NCI-H446 treated with DMSO at 0.1 percent for 48 hours (cell line): ENCODE measurements around the gene SMYD2.

Experiments
- DNase-seq: peaks from one replicate; lab custom pipeline; 2025; lab: John Stamatoyannopoulos, UW

Gene SMYD2

DNA sequence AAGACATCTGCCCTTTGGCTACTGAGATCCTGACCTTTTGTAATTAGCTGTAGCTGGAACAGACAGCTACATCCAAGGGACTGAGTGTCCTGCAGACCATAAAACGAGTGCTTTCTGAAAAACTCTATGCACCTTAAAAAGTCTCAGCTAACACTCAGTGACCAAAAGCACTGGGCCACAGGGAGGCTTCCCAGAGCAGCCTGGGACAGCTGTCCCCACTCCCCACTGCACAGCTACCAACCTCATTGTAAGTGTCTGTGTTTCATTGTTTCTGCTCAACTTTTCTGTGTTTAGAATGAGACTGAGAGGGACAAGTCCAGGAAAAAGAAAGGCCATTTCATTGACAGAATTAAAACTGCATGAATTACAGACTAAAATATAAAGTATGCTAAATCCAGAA is 80.7 kb downstream of the SMYD2 start:
- DNase-seq: no peak

GRCh38 chr1:214362188-214362882 is 81.4 kb downstream of the SMYD2 start:
- DNase-seq: no peak

DNA sequence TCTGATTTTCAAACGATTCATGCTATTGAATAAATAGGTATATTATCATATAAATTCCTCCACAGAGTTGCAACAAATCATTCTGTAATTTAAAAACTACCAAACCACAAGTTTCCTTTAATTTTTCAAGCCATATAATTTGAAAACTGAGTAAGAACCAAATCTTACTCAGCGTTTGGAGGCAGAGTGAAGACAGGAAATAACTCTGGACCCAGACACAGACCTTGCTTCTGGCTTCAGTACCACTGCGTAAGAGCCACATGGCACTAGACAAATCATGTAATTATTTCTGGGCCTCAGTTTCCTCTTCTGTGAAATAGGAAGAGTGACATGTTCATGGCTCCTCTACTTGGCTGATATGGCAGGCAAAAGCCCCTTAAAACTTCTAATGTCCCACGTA is 82.4 kb downstream of the SMYD2 start:
- no peak for DNase-seq

- DNase-seq: peak; percentile 78
Measured at GRCh38 chr1:214364386-214364785, 83.4 kb downstream of the SMYD2 start.

DNA sequence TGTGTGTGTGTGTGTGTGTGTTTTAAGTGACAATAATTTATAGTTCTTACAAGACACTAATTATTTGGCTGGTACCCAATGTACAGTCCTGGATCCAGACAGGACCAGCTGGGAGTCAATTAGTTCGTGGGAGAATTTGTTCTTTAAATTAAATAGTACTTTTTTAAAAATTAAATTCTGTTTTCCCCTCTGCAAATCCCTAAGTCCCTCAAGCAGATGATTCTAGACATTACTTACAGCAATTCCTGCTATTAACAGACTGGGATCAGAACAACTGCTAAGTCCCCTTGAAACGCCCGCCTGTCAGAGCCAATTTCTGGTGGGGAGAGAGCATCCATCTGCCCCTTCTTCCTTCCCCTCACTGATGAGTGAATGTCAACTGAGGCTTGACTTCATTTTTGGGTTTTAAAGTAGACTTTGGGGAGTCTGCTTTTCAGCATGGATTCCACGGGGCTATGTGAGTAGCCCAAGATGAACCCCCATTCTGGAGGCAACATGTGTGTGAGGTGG is 83.9 kb downstream of the SMYD2 start:
- peak; percentile 82 for DNase-seq

- DNase-seq: no peak
Measured at GRCh38 chr1:214367841-214368240, 86.9 kb downstream of the SMYD2 start.

DNA sequence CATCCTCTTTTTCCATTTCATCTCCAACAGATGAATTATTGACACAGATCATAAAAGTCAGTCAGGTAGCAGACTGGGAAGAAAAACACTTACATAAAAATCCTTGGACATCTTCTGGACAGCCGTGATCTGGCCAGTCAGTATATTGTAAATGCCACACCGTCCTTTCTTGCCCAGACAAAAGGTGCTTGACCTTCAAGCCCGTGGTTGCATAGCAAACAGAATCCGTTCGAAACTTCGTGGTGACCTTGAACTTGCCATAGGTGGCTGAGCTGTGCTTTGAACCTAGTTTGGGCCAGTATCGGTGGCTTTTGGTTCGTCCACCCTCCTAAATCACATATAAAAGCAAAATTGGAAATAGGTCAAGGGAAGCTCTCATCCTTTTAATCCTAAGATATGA is 88.4 kb downstream of the SMYD2 start:
- no peak for DNase-seq

DNA sequence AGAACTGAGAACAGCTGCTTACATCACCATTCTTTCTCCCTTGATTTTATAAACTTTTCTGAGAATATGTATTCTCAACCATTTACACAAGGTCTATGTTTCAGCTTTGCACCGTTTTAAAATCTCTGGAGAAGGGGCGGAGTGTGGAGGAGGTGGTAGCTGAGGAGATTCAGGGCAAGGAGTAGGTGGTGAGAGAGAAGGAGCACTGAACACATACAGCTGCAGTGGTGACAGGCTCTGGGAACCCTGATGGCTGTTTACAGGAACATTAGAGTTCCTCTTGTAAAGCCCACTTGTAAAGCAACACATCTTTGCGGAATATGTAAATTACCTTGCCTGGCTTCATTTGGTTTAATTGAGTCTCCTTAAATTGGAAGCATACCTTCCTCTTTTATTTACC is 89.7 kb downstream of the SMYD2 start:
- no peak for DNase-seq

GRCh38 chr1:214372092-214372491 is 91.1 kb downstream of the SMYD2 start:
- DNase-seq: no peak

DNA sequence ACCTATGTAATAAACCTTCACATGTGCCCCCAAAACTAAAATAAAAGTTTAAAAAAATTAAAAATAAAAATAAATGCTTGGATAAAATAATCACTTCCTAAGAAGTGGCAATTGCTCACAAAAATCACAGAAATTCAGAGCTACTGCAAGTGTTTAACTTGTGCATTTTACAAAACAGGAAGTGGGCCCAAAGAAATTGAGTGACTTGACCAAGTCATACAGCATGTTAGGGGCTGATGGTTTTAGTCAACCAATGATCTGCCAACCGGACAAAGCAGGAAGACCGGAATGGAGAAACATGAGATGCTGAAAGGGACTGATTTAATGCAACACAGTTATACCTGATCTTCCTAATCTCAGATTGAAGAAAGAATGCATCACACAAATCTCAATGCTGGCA is 96.5 kb downstream of the SMYD2 start:
- DNase-seq: no peak

DNA sequence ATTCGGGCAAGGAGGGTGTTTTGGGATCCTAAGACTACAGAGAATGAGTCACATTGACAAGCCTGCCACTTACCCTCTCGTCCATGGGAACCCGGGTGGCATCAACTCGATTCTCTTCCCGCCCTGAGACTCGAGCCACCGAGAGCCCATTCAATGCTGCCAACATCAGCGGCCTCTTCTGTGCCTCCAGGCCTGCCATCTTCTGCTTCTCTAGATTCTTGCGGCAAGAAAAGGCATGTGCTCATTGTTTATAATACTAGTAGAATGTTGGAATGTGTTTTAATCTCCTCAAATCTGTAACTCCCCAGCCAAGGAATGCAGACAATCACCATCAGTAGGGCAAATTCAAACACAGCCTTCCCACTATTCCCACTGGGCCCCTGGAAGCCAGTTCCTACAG is 96.9 kb downstream of the SMYD2 start:
- DNase-seq: no peak

GRCh38 chr1:214378492-214378891 is 97.5 kb downstream of the SMYD2 start:
- DNase-seq: no peak

DNA sequence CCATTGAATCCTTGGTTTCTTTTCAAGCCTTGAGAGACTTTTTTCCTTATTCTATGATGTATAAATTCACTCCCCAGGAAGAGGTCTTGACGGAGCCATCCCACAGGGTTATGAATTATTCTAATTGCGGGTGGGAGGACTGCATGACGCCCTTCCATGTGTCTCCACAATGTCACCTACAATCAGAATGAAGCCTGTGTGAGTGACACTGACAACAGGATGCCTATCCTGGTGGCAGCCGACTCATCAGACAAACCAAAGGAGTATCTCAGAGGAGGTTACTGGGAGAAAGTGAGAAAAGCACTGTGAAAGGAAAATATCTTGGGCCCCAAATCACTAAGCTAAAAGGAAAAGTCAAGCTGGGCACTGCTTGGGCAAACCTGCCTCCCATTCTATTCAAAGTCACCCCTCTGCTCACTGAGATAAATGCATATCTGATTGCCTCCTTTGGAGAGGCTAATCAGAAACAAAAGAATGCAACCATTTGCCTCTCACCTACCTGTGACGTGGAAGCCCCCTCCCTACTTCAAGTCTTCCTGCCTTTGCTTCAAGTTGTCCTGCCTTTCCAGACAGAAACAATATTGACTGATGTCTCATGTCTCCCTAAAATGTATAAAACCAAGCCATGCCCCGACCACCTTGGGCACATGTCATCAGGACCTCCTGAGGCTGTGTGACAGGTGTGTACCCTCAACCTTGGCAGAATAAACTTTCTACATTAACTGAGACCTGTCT is 98.4 kb downstream of the SMYD2 start:
- DNase-seq: no peak

DNA sequence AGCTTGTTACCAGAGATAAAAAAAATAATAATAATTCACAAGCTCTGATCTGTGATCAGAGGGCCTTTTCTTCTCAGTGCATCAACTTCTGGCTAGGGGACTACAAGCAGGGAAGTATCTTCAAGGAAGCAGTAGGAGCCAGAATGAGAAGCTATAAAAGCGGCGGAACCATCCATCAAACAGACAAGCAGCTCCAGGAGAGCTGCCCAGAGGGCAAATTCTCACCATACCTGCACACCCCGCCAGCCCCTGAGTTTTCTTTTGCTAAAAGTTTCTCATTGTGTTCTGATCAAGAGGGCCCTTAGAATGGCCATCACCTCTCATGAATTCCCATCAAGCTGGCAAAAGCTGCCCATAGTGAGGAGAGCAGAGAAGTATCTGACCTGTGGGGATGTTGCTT is 99.4 kb downstream of the SMYD2 start:
- DNase-seq: no peak

DNA sequence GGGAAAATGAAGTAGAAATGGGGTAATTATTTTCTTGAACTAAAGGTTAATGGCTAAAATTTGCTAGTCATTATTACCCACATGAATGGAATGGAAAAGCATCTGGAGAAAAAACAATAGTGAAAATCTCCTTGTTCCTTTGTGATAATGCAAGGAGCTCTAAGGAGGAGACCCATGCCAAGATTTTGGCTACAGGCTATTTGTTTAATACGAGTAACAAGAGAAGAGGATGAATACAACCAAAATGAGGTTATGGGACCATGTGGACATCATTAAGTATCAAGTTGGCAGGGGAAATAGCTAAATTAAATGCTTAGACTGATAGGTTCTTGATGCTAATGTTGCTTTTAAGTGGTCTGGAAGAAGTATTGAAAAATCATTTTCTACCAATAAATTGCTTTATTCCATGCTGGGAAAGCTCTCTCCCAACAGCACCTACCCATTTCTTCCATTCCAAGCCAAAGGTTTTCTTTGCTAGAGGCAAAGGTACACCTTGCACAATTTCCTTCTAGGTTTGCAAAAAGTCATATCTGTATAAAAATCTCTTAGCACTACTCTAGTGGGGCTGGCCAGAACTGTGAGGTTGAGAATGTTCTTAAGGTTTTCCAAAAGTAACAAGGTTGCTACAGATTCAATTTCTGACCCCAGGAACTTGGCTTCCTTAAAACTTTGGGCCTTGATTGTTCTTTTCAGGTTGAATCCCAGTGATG is 100.2 kb downstream of the SMYD2 start:
- no peak for DNase-seq

DNA sequence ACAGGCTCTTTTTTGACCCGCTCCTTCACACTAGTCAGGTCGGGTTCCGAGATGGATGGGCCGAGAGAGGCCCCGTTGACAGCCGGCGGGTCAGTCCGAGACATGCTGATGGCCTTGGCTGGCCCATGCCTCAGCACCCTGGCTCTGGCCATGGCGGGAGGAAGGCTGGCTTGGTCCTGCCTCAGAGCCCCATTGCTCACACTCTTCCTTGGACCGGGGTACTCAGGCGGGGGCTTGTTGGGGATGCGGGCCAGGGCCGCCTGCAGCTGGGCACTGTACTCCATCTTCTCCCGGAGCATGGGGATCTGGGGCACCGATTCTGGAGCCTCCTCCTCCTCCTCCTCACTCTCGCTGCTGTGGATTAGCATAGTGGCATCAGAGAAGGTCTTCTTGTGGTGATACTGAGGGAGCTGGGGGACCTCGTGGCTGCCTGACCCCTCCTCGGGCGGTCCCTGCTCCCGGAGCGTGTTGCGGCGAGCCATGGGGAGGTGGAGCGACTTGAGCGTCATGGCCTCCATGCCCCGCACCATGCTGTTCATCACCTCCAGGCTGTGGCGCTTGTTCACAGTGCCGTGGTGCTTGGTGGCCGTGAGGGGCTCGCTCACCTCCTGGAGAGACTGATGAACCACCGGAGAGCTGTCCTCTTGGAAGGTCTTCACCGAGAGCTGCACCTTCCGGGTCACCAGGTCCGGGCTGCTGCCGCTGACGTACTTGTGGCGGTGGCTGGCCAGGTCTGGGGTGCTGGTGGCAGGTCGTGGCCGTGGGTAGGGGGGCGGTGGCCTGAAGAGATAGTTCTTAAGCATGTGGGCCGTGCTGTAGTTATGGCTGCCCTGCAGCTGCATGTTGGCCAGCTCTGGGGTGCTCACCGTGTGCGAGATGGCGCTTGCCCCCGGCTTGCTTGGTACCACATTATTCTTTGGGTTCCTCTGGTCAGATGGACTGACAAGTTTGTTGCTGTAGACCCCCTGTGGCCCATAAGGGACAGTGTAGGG is 102.7 kb downstream of the SMYD2 start:
- DNase-seq: no peak

DNA sequence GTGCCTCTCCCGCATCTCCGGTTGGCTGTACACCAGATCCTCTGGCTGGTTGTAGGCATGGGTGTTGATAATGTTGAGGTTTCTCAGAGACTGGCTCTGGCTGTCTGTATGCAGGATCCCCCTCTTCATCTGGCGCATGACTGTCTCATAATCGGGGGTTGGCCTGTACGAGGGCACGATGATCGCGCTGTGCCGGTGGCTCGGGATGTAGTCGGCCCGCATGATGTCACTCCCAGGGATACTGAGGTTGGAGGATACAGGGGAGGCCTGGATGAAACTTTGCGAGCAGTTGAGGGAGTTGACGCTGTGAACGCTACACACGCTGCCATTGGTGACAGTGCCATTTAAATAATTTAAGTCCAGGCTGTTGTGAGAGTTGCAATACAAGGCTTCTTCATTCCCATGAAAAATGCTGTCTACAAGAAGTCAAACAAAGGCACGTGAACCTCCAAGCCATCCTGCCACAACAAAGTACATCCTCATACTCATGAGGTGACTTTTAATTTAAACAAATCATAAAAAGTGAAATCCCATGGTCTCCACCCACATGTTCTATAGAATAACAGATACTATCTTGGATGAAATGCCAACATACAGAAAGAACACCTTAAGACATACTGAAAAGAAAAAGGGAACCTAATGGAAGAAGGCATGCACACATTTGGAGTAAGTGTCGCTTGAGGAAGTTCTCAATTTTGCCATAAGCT is 103.6 kb downstream of the SMYD2 start:
- DNase-seq: no peak

- no peak for DNase-seq
Measured at GRCh38 chr1:214385428-214385827, 104.5 kb downstream of the SMYD2 start.

DNA sequence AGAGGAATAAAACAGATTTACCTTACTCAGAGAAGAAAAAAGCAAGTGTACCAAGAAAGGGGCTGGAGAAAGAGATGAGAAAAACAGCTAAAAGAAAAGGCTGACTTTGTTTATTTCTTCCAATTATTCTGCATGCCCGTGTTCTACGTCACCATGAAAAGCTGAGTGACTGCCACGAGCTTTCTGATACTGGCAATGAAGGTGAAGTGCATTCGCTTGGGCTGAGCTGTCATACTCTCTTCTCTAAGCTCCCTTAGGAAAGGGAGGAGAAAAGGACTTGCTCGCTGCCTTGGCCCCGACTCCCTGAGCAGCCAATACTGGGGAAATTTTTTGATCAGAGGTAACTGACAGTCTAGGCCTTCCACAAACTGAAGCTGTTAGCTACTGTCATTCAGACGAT is 105.4 kb downstream of the SMYD2 start:
- no peak for DNase-seq
